HepG2 (cell line): Measurements from ENCODE around the gene TTBK1. TPM values are rescaled to one million over a fixed set of nuclear protein-coding genes. Genes with fewer than 3 reads are reported as not detected.

Experiments used
- ATAC-seq: fragments of 200-7000 bp; cut with Tn5 transposase; 3 replicates; pipeline ENCODE4 v1.9.1; 2020; ENCODE audit warnings: mild to moderate bottlenecking, moderate library complexity
- BruUV-seq: library from RNA; stranded (reverse); fragments of 400-500 nt; replicated peaks from 2 replicates; lab custom pipeline; 2021; lab: Mats Ljungman, UMichigan
- CTCF ChIA-PET: fragments of 300-600 bp; formaldehyde crosslinking; extraction: SDS; loops from one replicate; lab custom pipeline; 2021; ENCODE audit warnings: low total read pairs, inconsistent platforms, low intra/inter-chr PET ratio; lab: Yijun Ruan, JAX
- POLR2A ChIA-PET: fragments of 350-600 bp; sonication (Branson Sonifier 250); formaldehyde crosslinking; loops from one replicate; lab custom pipeline; 2020; ENCODE audit warnings: antibody characterized with exemption, inconsistent platforms; lab: Yijun Ruan, JAX
- DNase-seq: peaks from one replicate; pipeline ENCODE4 v3.0.0-alpha.2; 2015; ENCODE audit warnings: low spot score
- FAIRE-seq: peaks from 3 replicates; lab custom pipeline; 2011; peaks lifted over from hg19 to GRCh38; lab: Jason Lieb, UNC
- H2AFZ ChIP-seq: one replicate; pipeline ENCODE4 v1.6.1; 2011; ENCODE audit warnings: low read length, inconsistent platforms
- H3K27ac ChIP-seq: fragments of 300-600 bp; 3 replicates; pipeline ENCODE4 v1.8.0; 2011; ENCODE audit warnings: mixed run types, mild to moderate bottlenecking, mixed read lengths, low read length, inconsistent platforms; ENCODE audit not compliant: insufficient read depth; ENCODE audit errors: extremely low read length
- H3K27me3 ChIP-seq, 2 experiments: fragments of 200-600 bp in 1 of 2; 2 replicates in 1 of 2; 3 replicates in 1 of 2; pipeline versions ENCODE4 v1.6.0 to v1.8.0; 2011; ENCODE audit warnings: low read length in 2 of 2, mild to moderate bottlenecking in 2 of 2, moderate library complexity in 2 of 2, inconsistent platforms in 1 of 2; ENCODE audit not compliant: insufficient read depth in 2 of 2, control insufficient read depth in 1 of 2
- H3K36me3 ChIP-seq, 2 experiments: fragments of 200-600 bp in 1 of 2; replicated peaks in 1 of 2; 2 replicates in 1 of 2; 3 replicates in 1 of 2; pipeline versions ENCODE4 v1.5.1 to v1.8.0; 2011; ENCODE audit warnings: low read length in 2 of 2, inconsistent platforms in 1 of 2; ENCODE audit not compliant: insufficient read depth in 2 of 2, control insufficient read depth in 1 of 2
- H3K4me1 ChIP-seq: 2 replicates; pipeline ENCODE4 v1.5.1; 2012; ENCODE audit warnings: low read length, inconsistent platforms; ENCODE audit not compliant: insufficient read depth
- H3K4me2 ChIP-seq: 2 replicates; pipeline ENCODE4 v1.6.0; 2011; ENCODE audit warnings: low read depth, low read length, inconsistent platforms
- H3K4me3 ChIP-seq, 3 experiments: fragments of 200-600 bp in 1 of 3; sonication (generic), shearing (Covaris generic) in 1 of 3; replicated peaks in 1 of 3; 2 replicates each; pipeline ENCODE4 v1.5.1; 2011 to 2016; ENCODE audit warnings: low read length in 3 of 3, inconsistent platforms in 2 of 3, low read depth in 2 of 3, mild to moderate bottlenecking in 2 of 3, control low read depth in 1 of 3, mixed read lengths in 1 of 3; ENCODE audit not compliant: insufficient read depth in 1 of 3
- H3K79me2 ChIP-seq: one replicate; pipeline ENCODE4 v1.6.1; 2011; ENCODE audit warnings: low read length, inconsistent platforms; ENCODE audit not compliant: insufficient read depth
- H3K9ac ChIP-seq: 2 replicates; pipeline ENCODE4 v1.6.0; 2011; ENCODE audit warnings: mild to moderate bottlenecking, low read depth, low read length, inconsistent platforms; ENCODE audit not compliant: insufficient read depth
- H3K9me3 ChIP-seq: 2 replicates; pipeline ENCODE4 v1.5.1; 2012; ENCODE audit warnings: mild to moderate bottlenecking, low read length
- H4K20me1 ChIP-seq: 2 replicates; pipeline ENCODE4 v1.6.0; 2011; ENCODE audit warnings: inconsistent platforms, mild to moderate bottlenecking, low read length, moderate library complexity; ENCODE audit not compliant: insufficient read depth
- CAMTA2 ChIP-seq: sonication (generic); formaldehyde crosslinking; IDR thresholded peaks from 2 replicates; pipeline ENCODE4 v1.4.0; 2020; ENCODE audit warnings: mild to moderate bottlenecking, missing genetic modification reagents, borderline replicate concordance
- CHD4 ChIP-seq: fragments of 200-600 bp; sonication (generic); IDR thresholded peaks from 2 replicates; pipeline ENCODE4 v1.7.0; 2017; ENCODE audit warnings: mild to moderate bottlenecking, low read length, borderline replicate concordance
- EED ChIP-seq: sonication (generic); formaldehyde crosslinking; IDR thresholded peaks from 2 replicates; pipeline ENCODE4 v1.5.0; 2020; ENCODE audit warnings: mild to moderate bottlenecking, missing genetic modification reagents
- FOXK1 ChIP-seq: sonication (generic); formaldehyde crosslinking; IDR thresholded peaks from 2 replicates; pipeline ENCODE4 v1.4.0; 2020; ENCODE audit warnings: low read depth, missing genetic modification reagents, borderline replicate concordance
- KDM1A ChIP-seq: IDR thresholded peaks from 2 replicates; pipeline ENCODE4 v1.6.1; 2016; ENCODE audit warnings: missing compliant biosample characterization
- KDM4B ChIP-seq: sonication (generic); formaldehyde crosslinking; IDR thresholded peaks from 2 replicates; pipeline ENCODE4 v1.4.0; 2020; ENCODE audit warnings: missing genetic modification reagents
- MEIS1 ChIP-seq: sonication (generic); formaldehyde crosslinking; IDR thresholded peaks from 2 replicates; pipeline ENCODE4 v1.9.0; 2021; ENCODE audit warnings: mild to moderate bottlenecking, missing genetic modification reagents, moderate library complexity, borderline replicate concordance
- NFKB2 ChIP-seq: sonication (generic); formaldehyde crosslinking; IDR thresholded peaks from 2 replicates; pipeline ENCODE4 v1.4.0; 2020; ENCODE audit warnings: missing genetic modification reagents, borderline replicate concordance
- SOX13 ChIP-seq, 3 experiments: fragments of 450-650 bp in 1 of 3; sonication (generic) in 1 of 3; formaldehyde crosslinking in 1 of 3; IDR thresholded peaks in 2 of 3; conservative IDR thresholded peaks in 1 of 3; 2 replicates each; pipeline versions ENCODE4 v1.5.0 to v1.6.1; 2016 to 2020; ENCODE audit warnings: antibody characterized with exemption in 1 of 3, mild to moderate bottlenecking in 1 of 3, missing compliant biosample characterization in 1 of 3, missing genetic modification reagents in 1 of 3, moderate library complexity in 1 of 3
- TRIM24 ChIP-seq: sonication (generic); formaldehyde crosslinking; IDR thresholded peaks from 2 replicates; pipeline ENCODE4 v1.8.0; 2022; ENCODE audit warnings: mild to moderate bottlenecking, missing genetic modification reagents
- ZBTB26 ChIP-seq: IDR thresholded peaks from 2 replicates; pipeline ENCODE4 v1.6.1; 2016; ENCODE audit warnings: missing compliant biosample characterization, missing genetic modification reagents, borderline replicate concordance
- ZNF547 ChIP-seq: sonication (generic); formaldehyde crosslinking; IDR thresholded peaks from 2 replicates; pipeline ENCODE4 v1.5.1; 2020; ENCODE audit warnings: mild to moderate bottlenecking, missing genetic modification reagents
- ZNF549 ChIP-seq: sonication (generic); formaldehyde crosslinking; IDR thresholded peaks from 2 replicates; pipeline ENCODE4 v1.5.0; 2020; ENCODE audit warnings: missing genetic modification reagents
- ZNF629 ChIP-seq: sonication (generic); formaldehyde crosslinking; conservative IDR thresholded peaks from 2 replicates; pipeline ENCODE4 v1.5.0; 2020; ENCODE audit warnings: missing genetic modification reagents
- ZNF646 ChIP-seq: sonication (generic); formaldehyde crosslinking; IDR thresholded peaks from 2 replicates; pipeline ENCODE4 v1.9.0; 2021; ENCODE audit warnings: mild to moderate bottlenecking, missing genetic modification reagents
- ZNF878 ChIP-seq: sonication (generic); formaldehyde crosslinking; IDR thresholded peaks from 2 replicates; pipeline ENCODE4 v1.8.1; 2023; ENCODE audit warnings: mild to moderate bottlenecking, missing genetic modification reagents, moderate library complexity
- WGBS: methylation state at CpG from one replicate; pipeline ENCODE4 v1.1.6; 2017; ENCODE audit warnings: low lambda C conversion rate; 5-methylcytosine and 5-hydroxymethylcytosine counted together
- in situ Hi-C: cut with HindIII; loops from 2 replicates; pipeline ENCODE4 v1.10.0; 2017; ENCODE audit warnings: low pct_unique_long_range_greater_than_20kb; ENCODE audit not compliant: extremely low pct_ligation_motif_present
- intact Hi-C: fragments of 100-400 bp; cut with micrococcal nuclease; formaldehyde crosslinking; loops from one replicate; pipeline ENCODE4 v1.10.0; 2022; ENCODE audit not compliant: unreplicated experiment
- polyA plus RNA-seq, 8 experiments: library from polyadenylated mRNA; depleted of rRNA in 3 of 8; stranded (reverse) in 7 of 8; unstranded in 1 of 8; fragments of >200 nt; fragmentation: Illumina TruSeq in 4 of 8; extraction: Trizol in 4 of 8; gene quantifications; 2 replicates each; pipeline versions ENCODE4 v1.2.1 to v1.2.3, GENCODE V29; 2011 to 2016; ENCODE audit warnings: low read depth in 4 of 8, missing spikeins in 1 of 8, mixed read lengths in 1 of 8; ENCODE audit not compliant: insufficient read depth in 1 of 8
- total RNA-seq, 5 experiments: library from RNA; depleted of rRNA; stranded (reverse); fragments of >200 nt; fragmentation: Illumina TruSeq; extraction: Trizol; gene quantifications; 2 replicates each; pipeline ENCODE4 v1.2.3, GENCODE V29; 2016; ENCODE audit warnings: low read depth in 1 of 5

The TTBK1 gene
- total and polyA plus RNA-seq, 2 of the 13 experiments (the other 11 are each of a cell fraction or from before 2014, with no cell fraction given), result 0.24 to 0.33 TPM

DNA sequence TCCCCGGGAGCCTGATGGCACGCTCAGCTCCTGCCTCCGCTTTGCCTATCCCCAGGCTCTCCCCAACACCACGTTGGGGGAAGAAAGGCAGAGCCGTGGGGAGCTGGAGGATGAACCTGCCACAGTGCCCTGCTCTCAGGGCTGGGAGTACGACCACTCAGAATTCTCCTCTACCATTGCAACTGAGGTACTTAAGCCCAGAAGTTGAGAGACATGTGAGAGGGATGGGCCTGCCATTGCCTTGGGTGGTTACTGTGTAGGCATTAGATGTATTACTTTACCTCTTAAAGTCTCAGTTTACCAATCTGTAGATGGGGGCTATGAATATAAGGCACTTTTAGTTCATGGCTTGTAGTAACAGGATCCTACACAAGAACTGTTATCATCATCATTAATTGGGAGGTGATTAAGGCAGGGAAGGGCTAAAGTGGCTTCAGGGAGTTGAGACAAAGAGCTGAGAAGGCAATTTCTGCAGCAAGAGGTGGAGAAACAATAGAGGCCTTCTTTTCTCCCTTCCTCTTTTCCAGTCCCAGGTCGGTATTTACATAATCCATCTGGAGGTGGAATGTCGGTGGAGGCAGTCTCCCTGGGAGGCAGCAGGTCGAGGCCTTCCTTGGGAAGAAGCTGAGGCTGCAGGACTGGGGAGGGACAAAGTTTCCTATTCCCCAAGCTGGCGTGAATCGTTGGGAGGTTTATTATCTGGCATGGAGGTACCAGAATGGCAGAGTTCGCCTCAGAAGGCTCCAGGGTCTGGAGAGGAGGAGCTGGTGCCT lies 55.5 kb downstream of the TTBK1 start:
- POLR2A ChIA-PET, result interaction anchor here (1.1 to 5.2 kb wide), 10 partner anchors 8 to 35 kb away, joined by 3 to 67 read pairs (median 13); partner anchors contain the start of gene CRIP3
- TF ChIP-seq MEIS1 (CRISPR knock-in tag), result no peak
- peak; percentile 99 for TF ChIP-seq ZNF629 (CRISPR knock-in tag)
- TF ChIP-seq CHD4, result peak; percentile 89; the same call in 1 of the 2 replicates
- TF ChIP-seq KDM4B (CRISPR knock-in tag), result no peak
- no peak for TF ChIP-seq ZNF878 (CRISPR knock-in tag)
- TF ChIP-seq CAMTA2 (CRISPR knock-in tag), result no peak
- TF ChIP-seq KDM1A (CRISPR knock-in tag), result peak; percentile 61; the same call in 1 of the 2 replicates
- TF ChIP-seq ZNF547 (CRISPR knock-in tag), result no peak
- TF ChIP-seq ZNF549 (CRISPR knock-in tag), result no peak
- TF ChIP-seq EED (CRISPR knock-in tag), result peak; percentile 24; the same call in 1 of the 2 replicates
- TF ChIP-seq TRIM24 (CRISPR knock-in tag), result 0 out of 2 replicates have a peak, but pooled peaks have one; percentile 47
- no peak for TF ChIP-seq FOXK1 (CRISPR knock-in tag)
- no peak for TF ChIP-seq ZBTB26
- no peak for TF ChIP-seq ZNF646 (CRISPR knock-in tag)
- TF ChIP-seq NFKB2 (CRISPR knock-in tag), result 0 out of 2 replicates have a peak, but pooled peaks have one; percentile 7
- TF ChIP-seq SOX13 (IDR thresholded peaks at IDR 0.05), result no peak
- peak in 1 of 2 experiments; percentile 53; a peak in 2 of 4 replicates for TF ChIP-seq SOX13 (CRISPR knock-in tag; conservative IDR thresholded peaks at IDR 0.05 in 1 of 2, IDR thresholded peaks at IDR 0.05 in 1 of 2)

More for the DNA sequence above, 55.5 kb downstream of the TTBK1 start:
- ATAC-seq, result peak; percentile 4
- TSS peak; percentile 60 for BruUV-seq
- Histone ChIP-seq H3K4me1 (peaks cover 63% of the 10 kb centered on the region), H3K9ac (peak overlapping the region; percentile 53), H3K79me2 (no peaks in the 10 kb centered on the region), H2AFZ (no peak overlapping the region), H3K36me3 (no peaks in the 10 kb centered on the region; a peak in 1 of 5 replicates), H3K4me3 (peak overlapping the region; percentile 16 to 61 (median 17); a peak in 5 of 6 replicates), H3K27me3 (no peaks in the 10 kb centered on the region), H4K20me1 (no peaks in the 10 kb centered on the region), H3K9me3 (no peaks in the 10 kb centered on the region), H3K27ac (peak overlapping the region; percentile 70), H3K4me2 (peak overlapping the region; percentile 71)
- FAIRE-seq, result peak; percentile 12
- intact Hi-C loops (no loop called here), in situ Hi-C loops (no loop called here)
- WGBS, result 50% methylated on average over 12 of the region's 12 CpGs
- no peak for DNase-seq
- CTCF ChIA-PET, result interaction anchor here (1.2 kb wide), 1 partner anchor 36 kb away, joined by 3 read pairs; no protein-coding TSS in a partner anchor
